Activated naive CD8-positive, alpha-beta T cell treated with anti-CD3 and anti-CD28 coated beads, Interleukin-2, amount 50 U/mL, for 16 hours (primary cell): ENCODE results near the gene FXYD6.
"Not testable (repeated sequence)": the region's sequence is repeated elsewhere in the genome, so short reads cannot be mapped to it uniquely, and the experiment has no call there.

Source experiments
- DNase-seq: peaks from one replicate; pipeline ENCODE4 v3.0.0-alpha.2; 2020; ENCODE audit warnings: low read depth, low spot score

Gene FXYD6, protein sequence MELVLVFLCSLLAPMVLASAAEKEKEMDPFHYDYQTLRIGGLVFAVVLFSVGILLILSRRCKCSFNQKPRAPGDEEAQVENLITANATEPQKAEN

DNA sequence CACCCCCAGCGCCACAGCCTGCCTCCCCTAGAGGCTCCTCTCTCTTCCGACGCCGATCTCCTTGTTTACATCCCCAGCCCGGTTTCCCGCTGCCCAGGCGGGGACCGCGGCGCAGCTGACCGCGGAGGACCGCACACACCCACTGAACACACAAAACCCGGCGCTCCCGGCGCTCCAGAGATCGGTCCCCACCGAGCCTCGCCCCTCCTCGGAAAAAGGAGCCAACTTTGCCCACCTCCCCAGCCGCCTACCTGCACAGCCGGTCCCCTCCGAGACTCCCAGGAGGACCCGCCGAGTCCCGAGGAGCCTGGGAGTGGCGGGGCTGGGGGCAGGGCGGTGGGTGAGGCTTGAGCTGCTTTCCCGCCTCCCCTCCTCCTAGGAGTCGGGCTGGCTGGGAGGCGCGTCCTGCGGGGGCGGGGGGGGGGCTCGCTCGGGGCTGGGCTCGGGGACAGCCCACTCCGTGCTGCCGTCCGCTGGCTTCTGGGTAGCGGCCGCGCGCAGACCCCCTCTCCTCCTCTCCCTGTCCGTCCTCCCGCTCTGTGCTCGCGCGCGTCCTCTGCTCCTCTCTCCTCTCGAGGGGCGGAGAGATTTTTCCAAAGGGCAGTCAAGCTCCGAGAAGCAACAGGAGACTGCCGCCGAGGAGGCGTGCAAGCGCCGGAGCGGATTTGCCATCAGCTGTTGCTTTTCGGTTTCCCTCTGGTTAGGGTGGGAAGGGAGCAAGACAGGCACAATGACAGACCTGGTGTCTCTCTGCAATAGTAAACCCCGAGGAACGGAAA lies at the start of gene FXYD6:
TSS of gene FXYD6 (minus strand) at position 318 of the 779 bp plus-strand sequence. CDS start 33,882 bp downstream, outside the sequence.
- no peak for DNase-seq

DNA sequence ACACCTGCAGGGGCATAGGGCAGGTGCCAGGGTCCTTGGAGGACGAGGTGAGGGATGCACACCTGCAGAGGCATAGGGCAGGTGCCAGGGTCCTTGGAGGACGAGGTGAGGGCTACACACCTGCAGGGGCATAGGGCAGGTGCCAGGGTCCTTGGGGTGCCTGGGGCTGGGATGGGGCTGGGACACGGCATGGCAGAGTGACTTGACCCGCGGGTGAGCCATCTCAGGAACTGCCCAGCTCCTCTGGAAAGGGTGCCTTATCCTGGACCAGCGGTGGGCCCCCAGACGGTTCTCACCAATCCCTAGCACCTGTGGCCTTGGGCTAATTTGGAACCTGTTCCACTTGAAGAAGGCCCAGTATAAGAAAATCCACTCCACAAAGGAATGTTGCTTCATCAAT lies 49.7 kb upstream of the FXYD6 start:
- not testable (repeated sequence) for DNase-seq

DNA sequence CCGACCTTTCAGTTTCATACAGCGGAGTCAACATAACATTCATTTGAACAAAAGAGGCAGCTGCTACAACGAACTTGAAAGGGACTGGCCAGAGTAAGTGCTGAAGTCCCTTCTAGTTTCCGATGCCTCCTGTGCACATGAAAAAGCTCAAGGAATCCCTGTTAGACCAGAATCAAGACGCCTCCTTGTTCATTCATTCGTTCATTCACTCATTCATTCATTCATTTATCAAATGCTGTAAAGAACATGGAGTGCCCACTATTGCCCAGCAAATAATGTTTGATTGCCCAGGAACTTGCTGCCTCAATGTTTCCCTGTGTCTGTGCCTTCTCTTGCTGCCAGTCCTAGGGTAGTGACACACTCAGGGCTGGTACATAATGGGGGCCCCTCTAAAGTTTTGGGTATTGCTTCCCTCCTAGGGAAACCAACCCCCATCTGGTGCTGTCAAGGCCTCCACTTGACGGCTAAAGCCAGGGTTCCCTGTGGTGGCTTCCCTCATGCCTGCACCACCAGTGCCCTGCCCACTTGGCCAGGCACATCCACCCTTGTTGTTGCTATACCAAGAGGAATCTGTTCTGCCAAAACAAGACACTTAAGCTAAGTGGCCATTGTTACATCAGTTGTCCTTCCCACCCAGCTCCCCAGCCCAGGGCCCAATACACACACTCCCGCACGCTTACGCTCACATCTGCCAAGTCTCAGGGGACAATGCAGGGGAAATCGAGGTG lies 48.9 kb upstream of the FXYD6 start:
- no peak for DNase-seq

DNA sequence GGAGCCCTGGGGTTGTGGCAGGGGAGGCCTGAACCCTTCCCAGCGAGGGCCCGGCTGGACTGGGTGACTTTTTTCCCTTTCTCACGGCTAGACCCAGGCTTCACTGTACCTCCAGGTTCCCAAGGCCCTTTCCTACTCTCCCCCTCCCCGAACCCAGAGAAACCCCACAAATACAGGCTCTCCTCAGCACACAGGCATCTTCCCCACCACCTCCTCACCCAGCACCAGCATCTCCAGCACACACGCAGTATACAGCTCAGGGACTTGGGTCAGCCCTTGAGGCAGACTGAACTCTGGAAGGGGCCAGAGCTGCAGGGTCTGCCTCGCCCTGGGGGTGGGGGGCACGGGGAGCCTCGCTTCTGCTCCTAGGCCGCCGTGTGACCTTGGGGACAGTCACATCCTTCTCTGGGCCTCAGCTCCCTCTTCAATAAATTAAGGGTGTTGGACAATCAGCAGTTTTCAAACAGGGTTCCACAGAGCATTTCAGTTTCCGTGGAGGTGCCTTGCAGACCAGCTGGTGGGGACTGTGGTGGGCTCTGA lies 48.2 kb upstream of the FXYD6 start:
- DNase-seq: no peak

DNA sequence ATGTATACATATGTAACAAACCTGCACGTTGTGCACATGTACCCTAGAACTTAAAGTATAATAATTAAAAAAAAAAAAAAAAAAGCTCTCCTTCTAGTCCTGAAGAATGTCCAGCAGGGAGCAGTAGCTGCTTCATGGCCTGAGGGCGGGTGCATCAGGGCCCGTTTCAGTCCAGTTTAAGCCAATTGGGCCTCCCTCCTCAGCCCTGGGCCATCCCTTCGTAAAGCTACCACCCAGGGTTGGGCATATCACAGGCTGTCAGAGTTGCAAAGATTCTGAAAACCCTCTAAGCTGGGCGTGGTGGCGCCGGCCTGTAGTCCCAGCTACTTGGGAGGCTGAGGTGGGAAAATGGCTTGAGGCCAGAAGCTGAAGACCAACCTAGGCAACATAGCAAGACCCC lies 47.3 kb upstream of the FXYD6 start:
- DNase-seq: no peak

DNA sequence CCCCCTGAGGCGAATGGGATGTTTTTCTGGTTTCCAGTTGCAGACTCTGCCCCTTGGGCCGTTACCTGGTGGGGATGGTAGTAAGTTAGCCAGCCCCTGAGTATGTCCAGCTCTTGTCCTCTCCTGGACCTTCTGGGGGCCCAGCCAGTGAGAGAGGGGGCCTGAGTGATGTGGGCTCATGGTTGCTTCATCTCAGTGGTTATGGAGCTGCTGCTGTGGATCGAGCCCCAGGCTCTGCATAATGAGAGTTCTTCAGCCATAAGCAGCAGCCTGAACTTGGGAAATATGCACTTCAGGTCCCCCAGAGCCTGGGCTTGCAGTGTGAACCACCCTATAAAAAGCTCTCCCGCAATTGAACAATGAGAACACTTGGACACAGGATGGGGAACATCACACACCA lies 46.8 kb upstream of the FXYD6 start:
- DNase-seq: no peak

DNA sequence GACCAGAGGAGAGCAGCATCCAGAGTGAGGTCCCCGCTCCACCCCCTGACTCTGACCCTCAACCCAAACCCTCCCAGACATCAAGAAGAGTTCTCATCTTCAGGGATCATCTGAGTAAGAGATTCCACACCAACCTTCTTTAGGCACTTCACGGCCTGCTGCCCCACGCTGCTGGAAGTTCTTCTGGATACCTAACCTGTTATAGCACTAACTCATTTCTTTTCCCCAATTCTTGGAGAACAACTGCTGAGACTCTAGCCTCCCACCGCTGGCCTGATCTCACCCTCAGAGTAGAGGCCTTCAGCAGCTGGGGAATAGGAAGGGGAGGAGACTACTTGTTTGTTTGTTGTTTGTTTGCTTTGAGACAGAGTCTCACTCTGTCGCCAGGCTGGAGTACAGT lies 45.4 kb upstream of the FXYD6 start:
- DNase-seq: no peak

DNA sequence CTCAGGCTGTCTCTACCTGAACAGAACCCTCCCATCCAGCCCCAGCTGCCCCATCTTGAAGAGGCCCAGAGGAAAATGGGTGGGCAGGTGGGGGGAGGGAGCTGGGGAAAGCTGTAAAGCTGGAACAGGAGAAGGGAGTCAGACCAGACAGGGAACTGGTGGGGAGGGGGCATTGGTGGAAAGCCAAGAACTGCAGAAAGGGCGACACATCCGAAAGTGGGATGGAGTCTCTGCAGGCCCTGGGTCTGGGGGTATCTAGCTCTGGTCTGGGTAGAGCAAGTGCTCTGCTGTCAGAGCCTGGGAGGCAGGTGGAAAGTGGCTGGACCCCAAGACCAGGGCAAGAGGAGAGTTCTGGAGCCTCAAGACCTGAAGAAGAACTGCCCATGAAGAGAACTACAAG lies 45.0 kb upstream of the FXYD6 start:
- no peak for DNase-seq

DNA sequence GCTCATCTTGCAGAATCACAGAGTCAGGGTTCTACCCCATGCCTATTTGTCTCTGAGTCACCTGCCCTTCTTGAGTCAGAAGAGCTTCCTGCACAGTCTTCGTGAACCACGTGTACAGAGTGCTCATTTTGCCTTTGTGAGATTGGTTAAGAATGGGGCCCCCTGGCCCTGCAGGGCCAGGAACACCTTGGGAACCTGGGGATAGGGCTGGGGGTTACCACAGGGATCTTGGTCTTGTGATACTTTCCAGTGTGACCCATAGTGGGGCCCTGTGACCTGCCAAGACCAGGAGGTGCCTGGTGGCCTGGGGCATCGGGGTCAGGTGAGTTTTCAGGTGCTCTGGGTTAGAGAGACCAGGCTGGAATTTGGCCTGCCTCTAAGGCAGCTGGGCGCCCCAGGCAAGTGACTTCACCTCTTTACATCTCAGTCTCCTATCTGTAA lies 43.3 kb upstream of the FXYD6 start:
- no peak for DNase-seq

DNA sequence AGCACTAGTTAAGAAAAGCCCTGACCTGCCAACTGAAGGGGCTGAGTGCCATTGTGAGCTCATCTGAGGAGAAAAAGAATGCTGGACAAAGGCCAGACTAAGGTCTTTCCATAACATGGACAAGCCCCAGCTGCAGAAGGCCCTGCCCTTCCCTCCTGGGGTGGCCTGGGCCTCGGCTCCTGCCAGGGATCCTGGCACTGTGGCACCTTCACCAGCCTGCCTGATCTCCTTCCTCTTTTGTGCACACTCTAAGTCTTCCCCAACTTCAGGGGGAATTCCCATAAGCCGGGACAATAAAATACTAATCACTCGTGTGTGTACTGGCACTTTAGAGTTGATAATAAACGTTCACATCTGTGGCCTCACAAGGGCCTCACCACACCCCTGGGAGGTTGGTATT lies 42.9 kb upstream of the FXYD6 start:
- DNase-seq: no peak

DNA sequence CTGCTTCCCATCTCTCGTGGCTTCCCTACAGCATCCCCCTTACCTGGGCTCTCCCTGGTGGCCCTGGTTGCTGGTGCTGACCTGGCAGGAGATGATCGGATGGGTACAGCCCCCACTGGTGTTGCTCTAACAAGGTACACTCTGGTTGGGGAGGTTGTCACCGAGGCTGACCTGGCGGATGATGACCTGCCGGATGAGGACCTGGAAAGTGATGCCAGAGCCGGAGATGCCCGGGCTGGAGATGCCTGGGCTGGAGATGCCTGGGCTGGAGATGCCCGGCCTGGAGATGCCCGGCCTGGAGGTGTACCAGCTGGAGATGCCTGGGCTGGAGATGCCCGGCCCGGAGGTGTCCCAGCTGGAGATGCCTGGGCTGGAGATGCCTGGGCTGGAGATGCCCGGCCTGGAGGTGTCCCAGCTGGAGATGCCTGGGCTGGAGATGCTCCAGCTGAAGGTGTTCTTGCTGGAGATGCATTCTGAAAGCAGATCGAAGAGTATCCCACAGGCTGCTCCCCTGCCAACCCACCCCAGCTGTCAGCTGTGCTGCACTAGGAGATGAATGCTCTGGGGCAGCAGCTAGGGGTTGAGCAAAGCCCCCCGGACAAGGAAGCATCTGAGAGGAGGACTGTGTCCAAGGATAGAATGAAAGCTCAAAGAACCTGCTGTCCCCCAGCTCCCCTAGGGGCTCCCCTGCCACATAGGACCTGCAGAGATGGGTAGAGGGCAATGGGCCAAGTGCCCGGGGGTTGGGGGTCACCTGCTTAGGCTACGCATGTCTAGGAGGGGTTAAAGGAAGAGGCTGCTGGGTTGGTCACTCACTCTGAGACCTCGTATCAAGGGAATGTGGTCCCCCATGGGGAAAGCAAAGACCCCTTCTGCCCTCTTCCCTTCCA lies 42.2 kb upstream of the FXYD6 start:
- DNase-seq: no peak

DNA sequence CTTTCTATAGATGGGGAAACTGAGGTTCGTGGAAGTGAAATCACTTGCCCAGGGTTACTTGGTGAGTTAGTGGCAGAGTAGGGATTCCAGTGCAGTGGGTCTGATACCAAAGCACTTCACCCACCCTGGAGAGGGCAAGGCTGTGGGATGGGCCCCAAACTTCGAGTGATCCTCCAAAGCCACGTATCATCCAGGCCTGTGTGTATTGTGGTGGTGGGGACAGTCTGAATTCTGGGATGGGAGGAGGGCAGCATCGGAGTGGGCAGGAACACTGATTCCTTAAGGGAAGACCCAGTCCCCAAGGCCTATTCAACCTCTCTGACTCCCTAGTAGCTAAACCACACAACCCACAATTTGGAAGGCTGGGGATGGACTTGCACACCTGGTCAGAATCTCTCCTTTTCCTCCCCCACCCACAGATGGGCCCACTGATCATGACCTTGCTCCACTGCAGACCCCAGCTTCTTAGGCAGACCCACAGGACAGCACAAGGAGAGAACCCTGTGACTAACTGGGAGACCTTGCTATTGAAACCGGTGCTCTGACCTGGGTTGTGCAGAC lies 41.2 kb upstream of the FXYD6 start:
- DNase-seq: no peak

DNA sequence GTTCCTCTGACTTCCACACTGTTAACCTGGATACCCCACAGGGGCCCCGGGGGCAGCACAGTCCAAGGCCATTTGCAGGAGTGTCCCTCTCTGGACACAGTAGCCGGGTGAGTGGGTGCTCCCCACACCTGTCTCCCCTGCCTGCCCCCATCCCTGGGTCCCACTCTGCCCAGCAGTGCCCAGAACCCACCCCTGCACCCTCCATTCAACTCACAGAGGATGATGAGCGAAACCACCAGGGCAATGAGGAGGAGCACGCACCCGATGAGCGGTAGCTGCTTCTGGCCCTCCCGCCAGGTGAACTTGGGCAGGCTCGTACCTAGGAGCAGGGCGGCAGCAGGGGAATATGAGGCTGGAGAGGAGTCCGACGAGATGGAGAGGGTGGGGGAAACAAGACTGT lies 40.5 kb upstream of the FXYD6 start:
- DNase-seq: no peak

DNA sequence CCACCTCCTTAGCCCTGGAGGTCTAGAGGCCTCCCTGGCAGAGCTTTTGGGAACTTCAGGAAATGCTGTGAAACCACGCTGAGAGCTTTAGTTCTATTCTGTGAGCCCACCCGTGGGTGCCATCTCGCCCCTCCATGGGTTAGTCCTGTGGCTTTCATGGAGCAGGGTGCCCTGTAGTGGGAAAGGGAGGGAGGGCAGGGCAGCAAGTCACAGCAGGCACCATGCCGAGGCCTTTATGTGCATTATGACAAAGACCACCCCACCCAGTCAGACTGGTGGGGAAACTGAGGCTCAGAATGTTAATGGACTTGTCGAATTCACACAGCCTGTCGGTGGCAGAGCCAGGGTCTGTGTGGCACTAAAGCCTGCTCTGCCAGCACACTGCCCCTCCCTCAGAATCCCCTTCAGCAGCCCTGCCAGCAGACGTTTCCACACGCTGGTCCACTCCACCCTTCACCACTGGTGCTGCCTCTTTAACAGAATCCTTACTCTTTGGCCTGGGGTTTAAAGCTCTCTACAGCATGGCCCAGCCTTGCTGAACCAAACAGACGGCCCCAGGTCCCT lies 39.3 kb upstream of the FXYD6 start:
- DNase-seq: no peak

DNA sequence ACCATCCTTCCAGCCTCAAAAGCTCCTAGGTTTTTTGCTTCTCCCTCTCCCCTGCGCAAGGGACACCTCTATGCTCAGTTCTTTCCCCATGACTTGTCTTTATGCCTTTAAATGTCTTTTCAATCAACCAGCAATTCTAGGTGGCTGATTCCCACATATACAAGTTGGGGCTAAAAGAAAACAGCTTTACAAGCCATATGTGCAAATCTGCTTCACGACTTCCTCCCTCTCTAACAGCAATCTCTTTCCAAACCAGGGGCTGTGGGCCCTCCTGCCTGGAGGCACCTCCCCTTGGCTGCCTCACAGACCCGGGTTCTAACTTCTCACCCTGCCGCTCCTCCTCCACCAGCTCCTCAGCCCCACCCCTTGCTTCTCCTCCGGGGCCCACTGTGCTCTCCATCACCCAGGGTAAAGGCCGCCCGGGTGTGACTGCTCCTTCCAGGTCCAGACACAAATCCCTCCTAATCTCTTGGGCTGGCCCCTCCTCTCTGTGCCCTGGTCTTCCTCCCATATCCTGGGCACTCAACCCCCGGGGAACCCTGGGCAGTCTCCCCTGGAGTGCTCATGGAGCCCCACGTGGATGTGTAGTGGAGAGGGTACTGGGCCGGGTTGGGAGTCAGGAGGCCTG lies 38.6 kb upstream of the FXYD6 start:
- DNase-seq: no peak

DNA sequence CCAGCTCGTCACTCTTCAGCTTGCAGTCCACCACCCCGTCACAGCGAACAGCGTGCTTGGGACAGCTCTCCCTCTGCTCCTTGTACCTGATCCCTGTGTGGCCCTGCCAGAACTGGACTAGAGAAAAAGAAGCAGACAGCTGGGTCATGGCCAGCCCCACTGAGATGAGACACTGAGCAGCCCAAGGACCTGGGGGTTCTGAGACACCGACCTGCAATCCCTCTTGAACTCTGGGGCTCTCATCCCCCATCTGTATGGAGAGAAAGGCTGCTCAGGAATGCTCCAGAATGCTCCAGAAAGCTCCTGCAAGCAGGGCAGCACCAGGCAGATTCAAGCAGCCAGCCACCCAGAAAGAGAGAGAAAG lies 37.9 kb upstream of the FXYD6 start:
- DNase-seq: no peak

DNA sequence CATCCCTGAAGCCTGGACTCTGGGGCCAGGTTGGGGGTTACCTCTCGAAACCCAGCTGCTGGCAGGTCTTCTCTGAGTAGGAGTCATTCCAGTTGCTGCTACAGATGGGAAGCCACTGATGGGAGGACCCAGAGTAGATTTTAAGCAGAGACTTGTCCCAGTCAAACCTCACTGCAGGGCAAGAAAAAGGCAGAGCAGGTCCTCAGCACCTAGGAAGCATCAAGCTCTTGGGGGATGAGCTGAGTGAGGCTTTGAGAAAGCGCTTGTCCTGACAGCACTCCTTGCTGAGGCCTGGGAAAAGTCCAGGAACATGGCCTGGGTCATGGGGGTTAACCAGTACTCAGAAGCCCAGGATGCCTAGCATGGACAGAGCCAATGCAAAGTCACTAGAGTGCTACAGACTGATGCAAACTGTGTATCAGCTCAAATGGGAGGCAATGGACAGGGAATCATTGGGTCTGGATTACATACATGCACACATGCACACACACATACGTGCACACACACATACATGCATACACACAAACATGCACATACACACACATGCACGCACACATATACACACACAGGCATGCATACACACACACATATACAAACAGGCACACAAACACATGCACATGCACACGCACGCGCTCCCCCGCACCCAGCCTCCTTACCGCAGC lies 37.4 kb upstream of the FXYD6 start:
- no peak for DNase-seq

DNA sequence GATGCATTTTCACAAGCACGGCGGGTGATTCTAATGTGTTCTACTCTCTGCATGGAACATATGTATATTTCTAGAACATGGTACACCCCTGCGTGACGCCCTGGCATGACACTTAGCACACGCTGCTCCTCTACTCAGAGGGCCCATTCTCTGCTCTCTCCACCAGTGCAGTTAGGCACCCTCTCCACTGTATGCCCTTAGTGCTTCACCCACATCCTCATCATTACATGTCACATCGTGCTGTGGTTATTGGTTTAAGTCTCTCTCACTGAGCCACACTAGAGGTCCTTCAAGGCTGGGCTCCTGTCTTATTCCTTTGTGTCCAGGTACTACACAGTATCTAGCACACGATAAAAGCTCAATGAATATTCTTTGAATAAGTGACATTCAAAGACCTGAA lies 36.0 kb upstream of the FXYD6 start:
- DNase-seq: no peak

DNA sequence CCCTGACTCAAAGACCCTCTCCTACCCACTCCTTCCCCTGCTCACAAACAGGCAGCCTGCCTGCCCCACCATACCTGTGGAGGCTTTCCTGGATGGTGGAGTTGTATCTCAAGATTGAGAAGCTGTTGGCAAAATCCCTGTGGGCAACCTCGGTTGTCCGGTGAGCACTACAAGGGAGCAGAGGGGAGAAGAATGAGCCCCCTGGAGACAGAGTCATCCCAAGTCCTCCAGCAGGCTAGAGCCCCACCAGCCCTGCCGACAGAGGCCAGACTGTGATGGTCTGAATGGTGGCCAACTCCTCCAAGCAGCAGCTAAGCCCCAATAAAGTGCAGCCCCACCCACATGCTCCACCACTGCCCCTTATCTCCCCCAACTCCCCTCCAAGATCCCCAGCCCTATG lies 35.2 kb upstream of the FXYD6 start:
- DNase-seq: no peak
